Thyroid gland (tissue), 4 donors: ENCODE results near the gene TBL1XR1. TPM values are rescaled to one million over a fixed set of nuclear protein-coding genes. Genes with fewer than 3 reads are reported as not detected.

Source experiments
- DNase-seq, 2 donors: peaks; one replicate each; pipeline ENCODE4 v3.0.0-alpha.2; 2019
- H3K27ac ChIP-seq, 3 donors: fragments of 200-600 bp; sonication (generic); 1 replicate in 2 of 3; 2 replicates in 1 of 3; pipeline ENCODE4 v1.5.1; 2016 to 2019; ENCODE audit warnings: mild to moderate bottlenecking in 1 of 3, moderate library complexity in 1 of 3
- H3K27me3 ChIP-seq: fragments of 200-600 bp; sonication (generic); one replicate; pipeline ENCODE4 v1.5.1; 2019
- H3K36me3 ChIP-seq, 2 donors: fragments of 200-600 bp; sonication (generic); one replicate each; pipeline ENCODE4 v1.5.1; 2016 to 2019
- H3K4me1 ChIP-seq, 2 donors: fragments of 200-600 bp; sonication (generic); one replicate each; pipeline ENCODE4 v1.5.1; 2017 to 2019
- H3K4me3 ChIP-seq, 3 donors: fragments of 200-600 bp; sonication (generic); replicated peaks in 1 of 3; 1 replicate in 2 of 3; 2 replicates in 1 of 3; pipeline ENCODE4 v1.5.1; 2016; ENCODE audit warnings: mild to moderate bottlenecking in 1 of 3
- H3K9me3 ChIP-seq: fragments of 200-600 bp; sonication (generic); one replicate; pipeline ENCODE4 v1.5.1; 2017
- CTCF ChIP-seq, 6 experiments: fragments of 200-600 bp in 3 of 6; fragments of 450-650 bp in 3 of 6; sonication (generic) in 3 of 6; IDR thresholded peaks; one replicate each; pipeline ENCODE4 v1.5.1; 2016 to 2019; ENCODE audit warnings: antibody characterized with exemption in 6 of 6, mild to moderate bottlenecking in 2 of 6, inconsistent platforms in 1 of 6, moderate library complexity in 1 of 6
- POLR2A ChIP-seq, 2 donors: fragments of 450-650 bp; IDR thresholded peaks; one replicate each; pipeline ENCODE4 v1.6.1; 2017; ENCODE audit warnings: antibody characterized with exemption in 2 of 2, mild to moderate bottlenecking in 2 of 2, moderate library complexity in 1 of 2
- WGBS, 2 donors: methylation state at CpG; one replicate each; pipeline ENCODE4 v1.1.5; 2017; 5-methylcytosine and 5-hydroxymethylcytosine counted together
- intact Hi-C: fragments of 100-400 bp; cut with DNase I; formaldehyde crosslinking; loops from one replicate; pipeline ENCODE4 v1.15.1; 2023
- total RNA-seq, 4 donors: library from RNA; depleted of rRNA; stranded (reverse); fragments of >200 nt; gene quantifications; one replicate each; pipeline ENCODE4 v1.2.3, GENCODE V29; 2016

Gene TBL1XR1
- total RNA-seq, 4 donors from 2014 or later: 164 to 239 (median 195) TPM

GRCh38 chr3:177035676-177036075, 161.6 kb downstream of the TBL1XR1 start:
- no peak for TF ChIP-seq POLR2A (IDR thresholded peaks at IDR 0.05)
- TF ChIP-seq CTCF (IDR thresholded peaks at IDR 0.05): no peak
- peaks cover 1 to 9% of the 10 kb centered on the region in 2 donors for H3K4me1 ChIP-seq
- no peaks in the 10 kb centered on the region for H3K9me3 ChIP-seq
- H3K27me3 ChIP-seq: no peaks in the 10 kb centered on the region
- H3K36me3 ChIP-seq: peaks cover 14 to 33% of the 10 kb centered on the region in 2 donors
- DNase-seq: no peak
- intact Hi-C loops: no loop called here
- no peak overlapping the region for H3K4me3 ChIP-seq
- WGBS, 2 donors: 96 to 98% methylated on average over 4 of the region's 4 CpGs
- H3K27ac ChIP-seq: no peak overlapping the region

GRCh38 chr3:177034832-177035475, 162.3 kb downstream of the TBL1XR1 start:
- intact Hi-C loops: no loop called here
- WGBS, 2 donors: 95 to 96% methylated on average over 3 of the region's 3 CpGs
- no peak for TF ChIP-seq CTCF (IDR thresholded peaks at IDR 0.05)
- no peaks in the 10 kb centered on the region for H3K27me3 ChIP-seq
- H3K27ac ChIP-seq: no peak overlapping the region
- H3K36me3 ChIP-seq: peaks cover 14 to 33% of the 10 kb centered on the region in 2 donors
- peaks cover 0 to 1% of the 10 kb centered on the region in 2 donors for H3K4me1 ChIP-seq
- DNase-seq: no peak
- no peak overlapping the region for H3K4me3 ChIP-seq
- H3K9me3 ChIP-seq: no peaks in the 10 kb centered on the region

- no peak overlapping the region for H3K4me3 ChIP-seq
- DNase-seq: no peak
- H3K4me1 ChIP-seq: peaks cover 0 to 3% of the 10 kb centered on the region in 2 donors
- intact Hi-C loops: no loop called here
- no peak overlapping the region for H3K27ac ChIP-seq
- TF ChIP-seq CTCF (IDR thresholded peaks at IDR 0.05) (no peak), POLR2A (IDR thresholded peaks at IDR 0.05) (no peak)
- peaks cover 4 to 5% of the 10 kb centered on the region in 2 donors for H3K36me3 ChIP-seq
- WGBS, 2 donors: 96 to 98% methylated on average over 3 of the region's 3 CpGs
- H3K9me3 ChIP-seq: no peaks in the 10 kb centered on the region
- H3K27me3 ChIP-seq: no peaks in the 10 kb centered on the region
Observed at GRCh38 chr3:177026505-177027277, 170.6 kb downstream of the TBL1XR1 start.

GRCh38 chr3:177015881-177016280, 181.4 kb downstream of the TBL1XR1 start:
- no peak for DNase-seq
- Histone ChIP-seq H3K27ac (no peak overlapping the region), H3K4me1 (no peaks in the 10 kb centered on the region), H3K36me3 (no peaks in the 10 kb centered on the region), H3K27me3 (no peaks in the 10 kb centered on the region), H3K4me3 (no peak overlapping the region), H3K9me3 (no peaks in the 10 kb centered on the region)
- intact Hi-C loops: no loop called here
- TF ChIP-seq CTCF (IDR thresholded peaks at IDR 0.05): no peak
- TF ChIP-seq POLR2A (IDR thresholded peaks at IDR 0.05): no peak
- WGBS, 2 donors: 85 to 88% methylated on average over 6 of the region's 6 CpGs

- Histone ChIP-seq H3K27ac (no peak overlapping the region), H3K36me3 (no peaks in the 10 kb centered on the region), H3K9me3 (no peaks in the 10 kb centered on the region), H3K4me3 (no peak overlapping the region), H3K4me1 (no peaks in the 10 kb centered on the region), H3K27me3 (no peaks in the 10 kb centered on the region)
- DNase-seq: no peak
- 87 to 88% methylated on average over 8 of the region's 8 CpGs for WGBS, 2 donors
- TF ChIP-seq POLR2A (IDR thresholded peaks at IDR 0.05): no peak
- TF ChIP-seq CTCF (IDR thresholded peaks at IDR 0.05): no peak
- intact Hi-C loops: no loop called here
Observed at GRCh38 chr3:177013681-177014280, 183.5 kb downstream of the TBL1XR1 start.
